ENCODE results near the gene NAT9. TPM values are rescaled to one million over a fixed set of nuclear protein-coding genes. Genes with fewer than 3 reads are reported as not detected.

The NAT9 gene
- total RNA-seq, 1 donor from 2014 or later, result 66.9 TPM

- DNase-seq (ENCODE audit: low read depth, low spot score), result no peak
- Mint-ChIP-seq H3K9me3 (no peaks in the 10 kb centered on the region), H3K27me3 (ENCODE audit: low read depth) (no peaks in the 10 kb centered on the region), H3K36me3 (ENCODE audit: low read depth) (peaks cover 13% of the 10 kb centered on the region), H3K27ac (ENCODE audit: unreplicated experiment) (no peak overlapping the region), H3K4me3 (peak overlapping the region; percentile 27), H3K4me1 (peaks cover 27% of the 10 kb centered on the region)
- TF ChIP-seq, protein P1, sequence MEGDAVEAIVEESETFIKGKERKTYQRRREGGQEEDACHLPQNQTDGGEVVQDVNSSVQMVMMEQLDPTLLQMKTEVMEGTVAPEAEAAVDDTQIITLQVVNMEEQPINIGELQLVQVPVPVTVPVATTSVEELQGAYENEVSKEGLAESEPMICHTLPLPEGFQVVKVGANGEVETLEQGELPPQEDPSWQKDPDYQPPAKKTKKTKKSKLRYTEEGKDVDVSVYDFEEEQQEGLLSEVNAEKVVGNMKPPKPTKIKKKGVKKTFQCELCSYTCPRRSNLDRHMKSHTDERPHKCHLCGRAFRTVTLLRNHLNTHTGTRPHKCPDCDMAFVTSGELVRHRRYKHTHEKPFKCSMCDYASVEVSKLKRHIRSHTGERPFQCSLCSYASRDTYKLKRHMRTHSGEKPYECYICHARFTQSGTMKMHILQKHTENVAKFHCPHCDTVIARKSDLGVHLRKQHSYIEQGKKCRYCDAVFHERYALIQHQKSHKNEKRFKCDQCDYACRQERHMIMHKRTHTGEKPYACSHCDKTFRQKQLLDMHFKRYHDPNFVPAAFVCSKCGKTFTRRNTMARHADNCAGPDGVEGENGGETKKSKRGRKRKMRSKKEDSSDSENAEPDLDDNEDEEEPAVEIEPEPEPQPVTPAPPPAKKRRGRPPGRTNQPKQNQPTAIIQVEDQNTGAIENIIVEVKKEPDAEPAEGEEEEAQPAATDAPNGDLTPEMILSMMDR (conservative IDR thresholded peaks at IDR 0.05), result no peak
These were observed 4.1 kb downstream of the NAT9 start for GRCh38 chr17:74772053-74772452.

DNA sequence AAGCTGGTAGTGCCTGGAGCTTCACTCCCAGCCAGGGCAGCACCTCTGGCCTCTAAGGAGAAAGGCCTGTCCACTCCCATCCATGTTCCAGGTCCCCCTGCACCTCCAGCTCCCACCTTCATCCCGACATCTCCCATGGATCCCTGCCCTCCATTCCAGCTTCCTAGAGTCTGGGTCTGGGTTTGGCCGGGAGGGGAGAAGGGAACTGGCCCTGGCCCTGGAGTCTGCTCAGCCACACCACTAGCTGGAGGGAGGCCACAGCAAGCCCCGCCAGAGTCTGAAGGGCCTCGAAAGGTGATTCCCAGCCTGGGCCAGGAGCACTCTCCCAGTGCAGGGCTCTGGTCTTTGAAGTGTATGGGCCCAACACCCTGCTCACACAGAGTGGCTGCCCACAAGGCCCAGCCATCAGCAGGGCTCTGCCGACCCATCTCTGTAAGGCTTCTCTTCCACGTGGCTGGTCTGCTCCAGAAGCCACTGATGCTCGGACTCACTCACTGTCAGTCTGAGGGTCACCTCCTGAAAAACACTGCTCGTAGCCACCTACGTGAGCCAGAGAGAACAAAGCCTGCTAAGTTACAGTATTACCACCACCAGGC, 4.7 kb downstream of the NAT9 start:
- DNase-seq (ENCODE audit: low read depth, low spot score), result no peak
- Mint-ChIP-seq H3K27me3 (ENCODE audit: low read depth) (no peaks in the 10 kb centered on the region), H3K36me3 (ENCODE audit: low read depth) (peaks cover 15% of the 10 kb centered on the region), H3K27ac (ENCODE audit: unreplicated experiment) (no peak overlapping the region), H3K4me3 (peak overlapping the region; percentile 34), H3K4me1 (peaks cover 26% of the 10 kb centered on the region), H3K9me3 (no peaks in the 10 kb centered on the region)
- TF ChIP-seq, protein P1 (conservative IDR thresholded peaks at IDR 0.05), result no peak

DNA sequence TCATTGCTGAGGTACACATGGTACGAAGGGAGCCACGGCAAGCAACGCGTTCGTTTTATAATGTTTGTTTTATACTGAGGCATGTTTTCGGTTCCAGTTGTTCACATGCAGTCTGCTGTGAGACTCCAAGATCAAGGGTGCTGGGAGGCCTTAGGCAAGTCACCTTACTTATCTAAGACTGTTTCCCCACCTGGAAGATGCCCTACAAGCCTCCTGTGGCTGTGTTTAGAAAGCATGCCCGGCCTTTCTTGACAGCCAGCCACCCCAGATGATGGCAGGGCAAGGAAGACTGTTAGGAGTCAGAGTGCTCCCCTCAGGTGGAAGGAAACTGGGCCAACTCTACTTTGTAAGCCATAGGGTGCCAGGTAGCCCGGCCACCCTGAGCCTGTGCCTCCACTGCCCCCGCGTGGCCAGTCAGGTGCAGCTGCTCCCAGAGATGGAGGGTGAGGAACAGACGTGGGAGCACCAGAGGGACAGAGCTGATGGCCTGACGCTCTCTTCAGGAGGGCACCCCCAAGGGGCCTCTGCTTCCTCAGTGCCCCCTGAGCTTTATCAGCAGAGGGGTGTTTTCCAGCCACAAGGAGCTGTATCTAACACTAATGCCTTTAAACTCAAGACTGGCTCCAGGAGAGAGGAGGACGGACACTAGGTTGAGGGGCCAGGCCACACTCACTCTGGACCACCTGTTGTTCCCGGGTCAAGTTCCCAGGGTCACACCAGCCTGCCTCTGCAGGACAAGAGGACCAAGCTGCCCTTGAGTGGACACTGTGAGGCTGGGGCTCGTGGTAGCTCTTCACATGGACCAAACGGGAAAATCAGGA, 5.4 kb downstream of the NAT9 start:
- peak; percentile 45 for DNase-seq (ENCODE audit: low read depth, low spot score)
- H3K36me3 Mint-ChIP-seq (ENCODE audit: low read depth), result peaks cover 11% of the 10 kb centered on the region
- TF ChIP-seq, protein P1 (conservative IDR thresholded peaks at IDR 0.05), result peak; percentile 82
- peak overlapping the region; percentile 76 for H3K4me3 Mint-ChIP-seq
- H3K27ac Mint-ChIP-seq (ENCODE audit: unreplicated experiment), result no peak overlapping the region
- H3K27me3 Mint-ChIP-seq (ENCODE audit: low read depth), result no peaks in the 10 kb centered on the region
- H3K4me1 Mint-ChIP-seq, result peaks cover 21% of the 10 kb centered on the region
- H3K9me3 Mint-ChIP-seq, result no peaks in the 10 kb centered on the region

DNA sequence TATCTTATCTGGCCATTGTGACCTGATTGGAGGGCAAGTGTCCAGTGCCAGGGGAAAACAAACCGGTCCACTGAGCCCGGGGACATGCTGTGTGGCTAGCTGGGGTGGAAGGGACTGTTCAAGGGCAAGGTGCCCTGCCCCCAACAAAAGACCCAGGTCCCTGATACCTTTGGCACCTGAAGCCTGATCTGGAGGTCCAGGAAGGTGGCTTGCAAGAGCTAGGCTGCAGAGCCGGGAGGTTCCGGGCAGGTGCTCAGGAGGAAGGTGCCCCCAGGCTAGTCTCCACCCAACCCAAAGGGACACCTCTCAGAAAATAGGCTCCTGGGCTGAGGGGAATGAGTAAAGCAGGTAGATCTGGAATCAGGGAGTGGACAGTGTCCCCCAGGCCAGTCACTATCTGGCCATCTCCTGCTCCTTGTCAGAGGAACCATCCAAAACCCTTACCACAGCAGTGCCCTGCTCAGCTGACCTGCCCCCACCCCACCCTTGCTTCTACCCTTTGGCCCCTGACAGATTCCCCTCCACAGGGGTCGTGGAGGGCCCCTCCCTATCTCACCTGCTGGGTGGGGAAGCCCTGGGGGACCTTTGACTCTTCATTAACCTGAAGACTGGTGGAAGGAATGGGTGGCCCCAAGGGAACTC, 6.2 kb downstream of the NAT9 start:
- H3K27me3 Mint-ChIP-seq (ENCODE audit: low read depth), result no peaks in the 10 kb centered on the region
- TF ChIP-seq, protein P1 (conservative IDR thresholded peaks at IDR 0.05), result no peak
- peaks cover 19% of the 10 kb centered on the region for H3K4me1 Mint-ChIP-seq
- H3K36me3 Mint-ChIP-seq (ENCODE audit: low read depth), result peaks cover 11% of the 10 kb centered on the region
- no peaks in the 10 kb centered on the region for H3K9me3 Mint-ChIP-seq
- DNase-seq (ENCODE audit: low read depth, low spot score), result no peak
- H3K27ac Mint-ChIP-seq (ENCODE audit: unreplicated experiment), result no peak overlapping the region
- peak overlapping the region; percentile 76 for H3K4me3 Mint-ChIP-seq

DNA sequence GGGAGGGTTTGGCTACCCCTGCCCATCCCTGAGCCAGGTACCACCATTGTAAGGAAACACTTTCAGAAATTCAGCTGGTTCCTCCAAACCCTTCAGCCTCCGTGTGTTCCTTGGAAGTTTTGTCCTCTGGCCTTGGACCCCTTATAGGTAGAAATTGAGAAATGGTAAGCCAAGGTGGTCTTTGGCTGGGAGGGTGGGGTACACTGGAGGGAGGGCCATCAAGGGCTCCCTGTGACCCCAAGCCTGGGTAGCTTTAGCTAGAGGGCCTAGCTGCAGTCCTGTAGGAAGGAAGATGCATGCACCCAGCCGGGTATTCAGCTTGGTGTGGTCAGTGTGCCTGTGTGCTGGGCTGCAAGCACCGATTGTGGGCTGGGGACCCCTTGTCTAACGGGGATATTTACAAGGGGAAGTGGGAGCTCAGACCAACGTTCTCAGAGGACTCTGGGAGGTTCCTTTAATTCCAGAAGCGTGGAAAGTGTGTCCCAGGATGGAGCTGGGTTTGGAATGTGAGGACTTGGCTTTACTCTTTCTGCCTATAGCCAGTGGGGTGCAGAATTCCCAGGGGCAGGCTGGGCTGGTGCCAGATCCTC, 6.8 kb downstream of the NAT9 start:
- peaks cover 11% of the 10 kb centered on the region for H3K36me3 Mint-ChIP-seq (ENCODE audit: low read depth)
- no peaks in the 10 kb centered on the region for H3K9me3 Mint-ChIP-seq
- peak overlapping the region; percentile 49 for H3K4me3 Mint-ChIP-seq
- no peak for DNase-seq (ENCODE audit: low read depth, low spot score)
- no peak overlapping the region for H3K27ac Mint-ChIP-seq (ENCODE audit: unreplicated experiment)
- peaks cover 24% of the 10 kb centered on the region for H3K4me1 Mint-ChIP-seq
- TF ChIP-seq, protein P1 (conservative IDR thresholded peaks at IDR 0.05), result no peak
- H3K27me3 Mint-ChIP-seq (ENCODE audit: low read depth), result no peaks in the 10 kb centered on the region
